Measurements from ENCODE around the gene TMEM183A.

DNA sequence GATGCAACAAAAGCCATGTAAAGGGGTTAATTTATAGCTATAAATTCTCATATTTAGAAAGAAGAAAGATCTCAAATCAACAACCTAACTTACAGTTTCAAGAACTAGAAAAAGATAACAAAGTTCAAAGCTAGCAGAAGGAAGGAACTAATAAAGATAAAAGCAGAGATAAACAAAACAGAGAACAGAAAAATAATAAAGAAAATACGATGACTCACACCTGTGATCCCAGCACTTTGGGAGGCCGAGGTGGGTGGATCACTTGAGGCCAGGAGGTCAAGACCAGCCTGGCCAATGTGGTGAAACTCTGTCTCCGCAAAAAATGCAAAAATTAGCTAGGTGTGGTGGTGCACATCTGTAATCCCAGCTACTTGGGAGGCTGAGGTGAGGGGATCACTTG is 12.4 kb upstream of the TMEM183A start:
- TF ChIP-seq, protein P1, sequence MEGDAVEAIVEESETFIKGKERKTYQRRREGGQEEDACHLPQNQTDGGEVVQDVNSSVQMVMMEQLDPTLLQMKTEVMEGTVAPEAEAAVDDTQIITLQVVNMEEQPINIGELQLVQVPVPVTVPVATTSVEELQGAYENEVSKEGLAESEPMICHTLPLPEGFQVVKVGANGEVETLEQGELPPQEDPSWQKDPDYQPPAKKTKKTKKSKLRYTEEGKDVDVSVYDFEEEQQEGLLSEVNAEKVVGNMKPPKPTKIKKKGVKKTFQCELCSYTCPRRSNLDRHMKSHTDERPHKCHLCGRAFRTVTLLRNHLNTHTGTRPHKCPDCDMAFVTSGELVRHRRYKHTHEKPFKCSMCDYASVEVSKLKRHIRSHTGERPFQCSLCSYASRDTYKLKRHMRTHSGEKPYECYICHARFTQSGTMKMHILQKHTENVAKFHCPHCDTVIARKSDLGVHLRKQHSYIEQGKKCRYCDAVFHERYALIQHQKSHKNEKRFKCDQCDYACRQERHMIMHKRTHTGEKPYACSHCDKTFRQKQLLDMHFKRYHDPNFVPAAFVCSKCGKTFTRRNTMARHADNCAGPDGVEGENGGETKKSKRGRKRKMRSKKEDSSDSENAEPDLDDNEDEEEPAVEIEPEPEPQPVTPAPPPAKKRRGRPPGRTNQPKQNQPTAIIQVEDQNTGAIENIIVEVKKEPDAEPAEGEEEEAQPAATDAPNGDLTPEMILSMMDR (IDR thresholded peaks at IDR 0.05) = no peak
- TF ChIP-seq POLR2AphosphoS5 (IDR thresholded peaks at IDR 0.05) (no peak), POLR2A (IDR thresholded peaks at IDR 0.05) (no peak)

Measured in breast epithelium (tissue), 3 donors.